A375 (cell line): Measurements from ENCODE around the gene ACTL10. TPM values are rescaled to one million over a fixed set of nuclear protein-coding genes. Genes with fewer than 3 reads are reported as not detected.

Experiments
- total RNA-seq: library from RNA; depleted of rRNA; stranded (reverse); fragments of >200 nt; shearing (Covaris generic); gene quantifications from 2 replicates; pipeline ENCODE4 v1.2.3, GENCODE V29; 2014; rRNA removed

Gene ACTL10
- 9.3 and 9.6 TPM in 2 replicates for total RNA-seq

GRCh38 chr20:33666293-33667244 is at the start of gene ACTL10:
ACTL10 (plus strand) TSS chr20:33666943; CDS start chr20:33667498, 555 bp downstream.

GRCh38 chr20:33662172-33662571 is 4.6 kb upstream of the ACTL10 start, which contains the start of gene C20orf144:
C20orf144 (plus strand) TSS chr20:33662327; CDS start chr20:33662346, 19 bp downstream.

GRCh38 chr20:33674294-33675135 is 7.8 kb downstream of the ACTL10 start, which contains the start of gene NECAB3:
NECAB3 (minus strand) TSS chr20:33674428; CDS start chr20:33674352, 76 bp downstream.

GRCh38 chr20:33686100-33686983 is 19.6 kb downstream of the ACTL10 start, which contains the start of gene E2F1:
E2F1 (minus strand) TSS chr20:33686385; CDS start chr20:33686264, 121 bp downstream.

Other genes with a start within 250 kb of the ACTL10 start
- gene SNTA1, start 223.2 kb upstream of the ACTL10 start, total RNA-seq: 11.2 and 12.4 TPM in 2 replicates
- 3.7 and 4.0 TPM in 2 replicates for gene CBFA2T2, start 176.8 kb upstream of the ACTL10 start, total RNA-seq
- gene C20orf144, start 4.6 kb upstream of the ACTL10 start, total RNA-seq: 0.04 TPM in 1 of 2 replicates, not detected in the other
- gene NECAB3, start 7.5 kb downstream of the ACTL10 start, total RNA-seq: 41.3 and 44.0 TPM in 2 replicates
- gene E2F1, start 19.4 kb downstream of the ACTL10 start, total RNA-seq: 41.6 and 45.6 TPM in 2 replicates
- 2.6 and 2.9 TPM in 2 replicates for gene PXMP4, start 53.4 kb downstream of the ACTL10 start, total RNA-seq
- 3.0 and 3.9 TPM in 2 replicates for gene ZNF341, start 65.1 kb downstream of the ACTL10 start, total RNA-seq
- 39.5 TPM in 2 replicates for gene CHMP4B, start 144.4 kb downstream of the ACTL10 start, total RNA-seq